Ramos (cell line): Measurements from ENCODE around the gene CD177.
"Not testable (repeated sequence)": the region's sequence is repeated elsewhere in the genome, so short reads cannot be mapped to it uniquely, and the experiment has no call there.

Experiments used
- in situ Hi-C: fragments of 300-500 bp; cut with MboI; formaldehyde crosslinking; loops from one replicate; pipeline ENCODE4 v1.14.3; 2022; ENCODE audit warnings: low sequenced_read_pairs; ENCODE audit not compliant: unreplicated experiment

Gene CD177

DNA sequence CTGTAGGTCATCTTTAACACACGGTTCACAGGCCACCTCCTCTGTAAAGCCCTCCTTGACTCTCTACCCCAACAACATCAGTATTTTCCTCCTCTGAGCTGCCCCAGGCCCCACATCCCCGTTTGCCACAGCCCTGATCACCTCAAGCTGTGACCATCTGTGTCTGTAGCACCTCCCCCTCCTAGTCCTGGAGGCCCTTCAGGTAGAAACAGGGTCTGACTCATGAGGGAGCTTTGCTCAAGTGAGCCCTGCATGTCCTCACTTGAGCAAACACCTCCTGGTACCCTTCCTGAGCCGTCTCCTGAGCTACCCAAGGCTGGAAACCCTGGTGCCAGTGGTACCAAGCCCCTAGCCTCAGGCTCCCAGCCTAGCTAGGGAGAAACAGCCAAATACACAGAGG, 24.1 kb downstream of the CD177 start:
- in situ Hi-C loops, result not testable (repeated sequence)

GRCh38 chr19:43380008-43380407, 26.5 kb downstream of the CD177 start:
- in situ Hi-C loops, result no loop called here

GRCh38 chr19:43380771-43381386, 27.4 kb downstream of the CD177 start:
- in situ Hi-C loops, result no loop called here

GRCh38 chr19:43382586-43383216, 29.2 kb downstream of the CD177 start:
- in situ Hi-C loops, result not testable (repeated sequence)

DNA sequence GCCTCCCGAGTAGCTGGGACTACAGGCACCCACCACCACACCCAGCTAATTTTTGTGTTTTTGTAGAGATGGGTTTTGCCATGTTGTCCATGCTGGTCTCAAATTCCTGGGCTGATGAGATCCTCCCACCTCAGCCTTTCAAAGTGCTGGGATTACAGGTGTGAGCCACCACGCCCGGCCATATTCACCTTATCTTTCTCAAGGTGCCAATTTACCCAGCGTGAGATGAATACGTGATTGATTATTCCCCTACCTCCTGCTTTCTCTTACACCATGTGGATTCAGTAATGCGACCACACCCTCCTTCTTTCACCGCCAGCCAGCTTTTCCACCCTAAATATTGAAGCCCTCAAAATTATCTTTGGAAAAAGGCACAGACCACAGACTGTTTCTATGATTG, 29.8 kb downstream of the CD177 start:
- in situ Hi-C loops, result not testable (repeated sequence)

- in situ Hi-C loops, result not testable (repeated sequence)
Measured at GRCh38 chr19:43383759-43384158, 30.3 kb downstream of the CD177 start.

DNA sequence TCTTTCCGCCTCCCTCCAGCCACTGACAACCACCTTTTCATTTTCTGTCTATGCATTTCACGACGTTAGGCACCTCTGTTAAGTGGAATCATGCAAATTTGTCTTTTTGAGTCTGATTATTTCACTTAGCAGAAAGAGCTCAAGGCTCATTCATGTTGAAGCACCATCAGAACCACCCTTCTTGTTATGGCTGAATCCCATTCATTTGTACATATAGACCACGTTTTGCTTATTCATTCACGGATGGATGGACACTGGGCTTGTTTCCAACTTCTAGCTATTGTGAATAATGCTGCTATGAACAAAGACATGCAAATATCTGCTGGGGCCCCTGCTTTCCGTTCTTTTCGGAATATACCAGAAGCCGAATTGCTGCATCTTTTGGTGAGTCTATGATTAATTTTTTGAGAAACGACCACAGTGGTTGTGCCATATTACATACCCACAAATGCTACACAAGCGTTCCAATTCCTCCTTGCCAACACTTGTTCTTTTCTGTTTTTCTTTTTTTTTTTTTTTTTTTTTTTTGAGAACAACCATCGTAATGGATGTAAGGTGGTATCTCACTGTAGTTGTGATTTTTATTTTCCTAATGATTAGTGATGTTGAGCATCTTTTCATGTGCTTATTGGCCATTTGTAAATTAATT, 37.5 kb downstream of the CD177 start:
- in situ Hi-C loops, result not testable (repeated sequence)

DNA sequence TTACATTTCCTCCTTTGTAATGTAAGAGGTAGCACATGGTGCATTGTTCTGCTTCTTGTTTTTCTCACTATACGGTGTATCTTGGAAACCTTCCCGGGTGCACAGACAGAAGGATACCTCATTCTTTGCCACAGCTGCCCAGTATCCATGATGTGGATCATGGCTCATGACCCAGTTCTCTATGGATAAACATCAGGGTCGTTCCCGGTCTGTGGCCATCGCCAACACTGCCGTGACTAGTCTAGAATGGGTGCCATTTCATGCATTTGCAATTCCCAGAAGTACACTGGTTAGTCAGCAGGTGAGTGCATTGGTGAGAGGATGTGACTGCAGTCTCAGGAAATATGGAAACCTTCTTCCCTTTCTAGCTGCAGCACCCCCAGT, 38.1 kb downstream of the CD177 start:
- in situ Hi-C loops, result not testable (repeated sequence)

- in situ Hi-C loops, result not testable (repeated sequence)
Measured at GRCh38 chr19:43393501-43393900, 40.0 kb downstream of the CD177 start.

DNA sequence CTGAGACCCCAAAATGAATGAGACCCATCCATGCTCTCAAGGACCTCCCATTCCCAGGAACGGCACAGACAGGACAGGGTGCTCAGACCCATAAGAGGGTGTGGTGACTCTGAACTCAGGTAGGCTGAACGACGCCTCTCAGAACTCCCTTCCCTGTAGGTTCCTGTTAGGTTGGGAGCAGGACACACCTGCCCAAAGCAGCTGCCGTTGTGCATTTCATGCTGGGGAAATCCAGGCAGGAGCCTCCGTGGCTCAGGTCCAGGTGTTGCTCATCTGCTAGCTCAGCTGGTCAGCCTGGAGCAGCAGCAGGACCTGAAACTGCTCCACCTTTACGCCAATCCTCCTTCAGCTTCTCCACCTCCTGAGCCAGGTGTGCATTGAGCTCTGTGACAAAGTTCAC, 42.1 kb downstream of the CD177 start:
- in situ Hi-C loops, result no loop called here

DNA sequence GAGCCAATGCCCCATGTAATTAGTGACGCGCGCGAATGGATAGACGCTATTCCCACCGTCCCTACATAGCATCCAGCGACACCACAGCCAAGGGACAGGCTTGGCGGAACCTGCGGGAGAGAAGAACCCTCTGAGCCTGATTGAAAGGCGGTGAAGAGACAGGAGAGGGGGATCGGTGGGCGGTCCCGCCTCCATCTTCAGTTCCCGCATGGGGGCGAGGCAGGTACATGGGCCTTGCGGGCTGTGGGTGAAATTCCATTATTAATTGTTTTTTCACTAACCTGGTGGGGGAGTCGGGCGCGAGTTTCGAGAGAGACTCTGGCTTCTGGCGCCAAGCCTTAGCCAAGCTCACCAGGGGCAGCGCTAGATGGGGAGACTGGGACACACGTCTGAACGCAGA, 52.8 kb downstream of the CD177 start:
- in situ Hi-C loops, result no loop called here

GRCh38 chr19:43407416-43408005, 54.0 kb downstream of the CD177 start:
- in situ Hi-C loops, result no loop called here

GRCh38 chr19:43408043-43408442, 54.6 kb downstream of the CD177 start:
- in situ Hi-C loops, result no loop called here

DNA sequence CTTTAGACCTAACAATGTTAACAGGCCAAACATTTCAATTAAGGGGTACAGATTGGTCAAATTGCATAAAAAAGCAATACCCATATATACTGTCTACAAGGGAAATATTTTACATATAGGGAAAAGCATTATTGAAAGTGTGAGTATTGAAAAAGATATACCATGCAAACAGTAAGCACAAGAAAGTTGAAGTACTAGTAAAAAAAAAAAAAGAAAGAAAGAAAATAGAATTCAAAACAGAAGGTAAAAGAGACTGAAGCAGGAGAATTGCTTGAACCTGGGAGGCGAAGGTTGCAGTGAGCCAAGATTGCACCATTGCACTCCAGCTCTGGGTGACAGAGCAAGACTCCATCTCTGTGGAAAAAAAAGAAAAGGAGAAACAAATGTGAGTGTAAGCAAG, 55.9 kb downstream of the CD177 start:
- in situ Hi-C loops, result no loop called here

GRCh38 chr19:43412441-43412840, 59.0 kb downstream of the CD177 start:
- in situ Hi-C loops, result no loop called here
